GM12864 (cell line): ENCODE measurements around the gene ANKRD53.

ENCODE experiments used
- DNase-seq: peaks from one replicate; pipeline ENCODE4 v3.0.0-alpha.2; 2011; ENCODE audit warnings: low read depth
- H3K4me3 ChIP-seq: 2 replicates; pipeline ENCODE4 v1.5.1; 2011; ENCODE audit warnings: mild to moderate bottlenecking, low read depth, low read length, control low read depth
- TF ChIP-seq, protein P1 (sequence below): IDR thresholded peaks from 2 replicates; pipeline ENCODE4 v1.5.1; 2011; ENCODE audit warnings: low read depth, mild to moderate bottlenecking, moderate library complexity, low read length, control low read depth, inconsistent platforms; ENCODE audit errors: missing control alignments

ANKRD53 gene

DNA sequence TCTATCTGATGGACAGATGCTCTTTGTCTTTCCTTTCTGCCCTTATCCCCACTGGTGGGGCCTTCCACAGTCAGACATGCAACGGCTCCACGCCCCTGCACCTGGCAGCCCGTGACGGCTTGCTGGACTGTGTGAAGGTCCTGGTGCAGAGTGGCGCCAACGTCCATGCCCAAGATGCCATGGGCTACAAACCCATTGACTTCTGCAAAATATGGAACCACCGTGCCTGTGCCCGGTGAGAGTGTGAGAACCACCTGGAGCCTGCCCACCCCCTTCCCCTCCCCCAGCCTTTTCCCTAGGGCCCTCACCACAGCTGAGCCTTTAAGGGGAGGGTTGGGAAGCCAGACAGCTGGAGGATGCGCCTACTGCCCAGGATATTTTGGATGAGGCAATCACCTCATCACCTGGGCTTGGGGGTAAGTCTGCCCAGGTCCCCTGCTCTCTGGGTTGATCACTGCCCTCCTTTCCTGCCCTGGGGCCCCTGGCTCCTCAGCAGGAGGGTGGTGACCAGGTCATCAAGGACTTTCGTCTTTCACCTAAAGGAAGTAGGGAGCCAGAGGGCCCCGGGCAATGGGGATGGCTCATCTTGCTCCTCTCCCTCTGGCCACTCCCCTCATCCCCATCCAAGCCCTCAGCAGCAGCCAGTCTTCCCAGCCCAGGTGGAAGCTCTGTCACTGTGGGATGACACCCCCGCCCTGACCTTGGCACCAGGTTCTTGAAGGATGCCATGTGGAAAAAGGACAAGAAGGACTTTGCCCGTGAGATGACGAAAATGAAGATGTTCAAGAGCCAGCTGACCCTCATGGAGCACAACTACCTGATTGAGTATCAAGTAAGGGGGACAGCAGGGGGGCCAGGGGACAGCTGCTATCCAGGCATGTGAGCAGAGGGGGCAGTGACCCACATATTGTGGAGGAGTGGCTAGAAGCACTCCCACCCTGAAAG, 3.7 kb downstream of the ANKRD53 start:
- no peak for DNase-seq
- H3K4me3 ChIP-seq: no peak overlapping the region
- TF ChIP-seq, protein P1, sequence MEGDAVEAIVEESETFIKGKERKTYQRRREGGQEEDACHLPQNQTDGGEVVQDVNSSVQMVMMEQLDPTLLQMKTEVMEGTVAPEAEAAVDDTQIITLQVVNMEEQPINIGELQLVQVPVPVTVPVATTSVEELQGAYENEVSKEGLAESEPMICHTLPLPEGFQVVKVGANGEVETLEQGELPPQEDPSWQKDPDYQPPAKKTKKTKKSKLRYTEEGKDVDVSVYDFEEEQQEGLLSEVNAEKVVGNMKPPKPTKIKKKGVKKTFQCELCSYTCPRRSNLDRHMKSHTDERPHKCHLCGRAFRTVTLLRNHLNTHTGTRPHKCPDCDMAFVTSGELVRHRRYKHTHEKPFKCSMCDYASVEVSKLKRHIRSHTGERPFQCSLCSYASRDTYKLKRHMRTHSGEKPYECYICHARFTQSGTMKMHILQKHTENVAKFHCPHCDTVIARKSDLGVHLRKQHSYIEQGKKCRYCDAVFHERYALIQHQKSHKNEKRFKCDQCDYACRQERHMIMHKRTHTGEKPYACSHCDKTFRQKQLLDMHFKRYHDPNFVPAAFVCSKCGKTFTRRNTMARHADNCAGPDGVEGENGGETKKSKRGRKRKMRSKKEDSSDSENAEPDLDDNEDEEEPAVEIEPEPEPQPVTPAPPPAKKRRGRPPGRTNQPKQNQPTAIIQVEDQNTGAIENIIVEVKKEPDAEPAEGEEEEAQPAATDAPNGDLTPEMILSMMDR: no peak

DNA sequence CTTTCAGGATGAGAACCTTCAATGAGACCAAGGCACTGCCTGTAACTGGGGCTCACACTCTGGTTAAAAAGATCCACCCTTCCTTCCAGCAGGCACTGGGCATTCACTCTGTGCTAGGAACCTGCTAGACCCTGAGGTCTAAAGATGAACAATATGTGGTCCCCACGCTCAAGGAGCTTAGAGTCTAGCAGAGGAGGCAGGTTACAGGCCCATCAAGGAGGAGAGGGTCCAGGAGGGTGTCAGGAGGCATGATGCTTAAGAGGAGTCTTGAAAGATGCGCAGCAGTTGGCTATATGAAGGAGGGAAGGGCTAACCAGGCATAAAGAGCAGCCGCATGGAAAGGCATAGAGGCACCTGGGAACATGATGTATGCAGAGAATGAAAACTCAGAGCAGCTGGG, 4.5 kb downstream of the ANKRD53 start:
- no peak for DNase-seq
- no peak overlapping the region for H3K4me3 ChIP-seq
- TF ChIP-seq, protein P1: no peak

- H3K4me3 ChIP-seq: no peak overlapping the region
- no peak for DNase-seq
- TF ChIP-seq, protein P1: no peak
These were observed 5.2 kb downstream of the ANKRD53 start for GRCh38 chr2:70983506-70984227.

GRCh38 chr2:70984228-70984575, 5.8 kb downstream of the ANKRD53 start:
- TF ChIP-seq, protein P1: no peak
- H3K4me3 ChIP-seq: no peak overlapping the region
- DNase-seq: no peak

DNA sequence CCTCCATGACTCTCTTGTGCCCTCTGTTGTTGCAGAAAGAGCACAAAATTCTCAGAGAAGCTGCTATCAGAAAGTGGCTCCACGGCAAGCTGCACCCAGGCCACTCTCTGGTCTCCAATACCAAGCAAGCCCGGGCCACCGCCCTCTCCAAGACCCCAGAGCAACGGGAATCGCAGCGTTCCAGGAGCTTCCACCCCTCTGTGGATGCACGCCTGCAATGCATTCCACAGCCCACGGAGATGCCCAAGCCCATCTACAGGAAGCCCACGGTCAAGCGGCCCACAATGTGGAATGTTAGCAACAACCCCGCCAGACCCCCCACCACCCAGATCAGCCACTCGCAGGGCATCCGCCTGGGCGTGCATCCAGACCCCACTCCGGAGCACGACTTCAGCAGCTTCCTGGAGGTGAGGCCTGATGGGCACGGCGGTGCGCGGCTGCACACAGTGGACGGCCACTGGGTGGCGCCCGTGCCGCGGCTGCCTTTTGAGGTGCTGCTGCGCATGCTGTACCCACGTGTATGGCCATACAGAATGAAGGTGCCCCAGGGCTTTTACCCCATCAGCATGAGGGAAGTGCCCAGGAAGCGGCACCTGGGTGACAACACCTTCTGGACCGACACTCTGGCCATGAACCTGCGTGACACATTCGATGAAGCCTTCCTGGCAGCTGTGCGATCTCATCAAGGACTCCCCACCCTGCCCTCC, 6.3 kb downstream of the ANKRD53 start:
- TF ChIP-seq, protein P1: peak; percentile 77
- no peak for DNase-seq
- no peak overlapping the region for H3K4me3 ChIP-seq

DNA sequence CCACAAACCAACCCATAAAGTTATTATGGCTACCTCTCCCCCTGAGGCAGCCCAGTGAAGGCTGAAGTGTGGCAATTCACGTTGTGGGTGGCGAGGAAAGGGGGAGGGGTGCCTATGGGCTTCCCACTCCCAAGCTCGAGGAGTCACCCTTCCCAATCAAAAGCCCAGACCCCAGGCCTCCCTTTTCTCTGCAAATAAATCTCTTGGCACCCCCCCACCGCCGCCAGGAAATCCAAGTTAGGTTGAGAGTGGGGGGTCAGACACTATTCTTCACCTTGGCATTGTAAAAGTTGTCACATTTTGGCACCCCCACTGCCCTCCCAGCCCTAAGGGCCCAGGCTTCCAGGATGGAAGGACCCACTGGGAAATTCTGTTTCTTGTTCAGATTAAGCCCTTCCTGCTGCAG, 6.9 kb downstream of the ANKRD53 start:
- no peak for DNase-seq

More for the DNA sequence above, 6.9 kb downstream of the ANKRD53 start:
- TF ChIP-seq, protein P1: no peak
- no peak overlapping the region for H3K4me3 ChIP-seq
